Thymus (tissue), 11 donors: ENCODE data around the gene B4GALNT4. TPM values are rescaled to one million over a fixed set of nuclear protein-coding genes. Genes with fewer than 3 reads are reported as not detected.

ENCODE experiments used
- DNase-seq, 9 donors: peaks; one replicate each; pipeline ENCODE4 v3.0.0-alpha.2; 2013; ENCODE audit warnings: low spot score in 9 of 9, low read depth in 6 of 9, missing footprints in 1 of 9
- H3K27ac ChIP-seq, 2 donors: one replicate each; pipeline ENCODE4 v1.5.1; 2013; ENCODE audit warnings: control low read depth in 1 of 2, low read depth in 1 of 2, low read length in 1 of 2, mild to moderate bottlenecking in 1 of 2, moderate library complexity in 1 of 2
- H3K27me3 ChIP-seq, 2 donors: one replicate each; pipeline ENCODE4 v1.5.1; 2013; ENCODE audit warnings: low read length in 1 of 2; ENCODE audit not compliant: control insufficient read depth in 2 of 2, insufficient read depth in 1 of 2
- H3K36me3 ChIP-seq, 2 donors: one replicate each; pipeline ENCODE4 v1.5.1; 2013; ENCODE audit warnings: low read length in 1 of 2, mild to moderate bottlenecking in 1 of 2, moderate library complexity in 1 of 2; ENCODE audit not compliant: control insufficient read depth in 2 of 2, insufficient read depth in 2 of 2
- H3K4me1 ChIP-seq, 2 donors: one replicate each; pipeline ENCODE4 v1.5.1; 2013; ENCODE audit warnings: low read length in 2 of 2; ENCODE audit not compliant: control insufficient read depth in 2 of 2, insufficient read depth in 2 of 2
- H3K4me3 ChIP-seq, 2 donors: one replicate each; pipeline ENCODE4 v1.5.1; 2013; ENCODE audit warnings: low read length in 2 of 2, control low read depth in 1 of 2, mild to moderate bottlenecking in 1 of 2
- H3K9me3 ChIP-seq, 2 donors: one replicate each; pipeline ENCODE4 v1.5.1; 2013; ENCODE audit warnings: low read length in 1 of 2, mild to moderate bottlenecking in 1 of 2; ENCODE audit not compliant: control insufficient read depth in 2 of 2, insufficient read depth in 1 of 2
- WGBS: extraction: QIAGEN DNeasy Blood & Tissue Kit; methylation state at CpG from one replicate; pipeline ENCODE4 v1.1.7; 2013; 5-methylcytosine and 5-hydroxymethylcytosine counted together
- polyA plus RNA-seq: library from polyadenylated mRNA; stranded (reverse); fragments of 200-250 nt; gene quantifications from one replicate; pipeline ENCODE4 v1.2.3, GENCODE V29; 2013
- total RNA-seq: library from RNA; stranded (reverse); fragments of 120-200 nt; gene quantifications from one replicate; pipeline ENCODE4 v1.2.4, GENCODE V29; 2013
- donor health status: healthy.

B4GALNT4 gene
- total and polyA plus RNA-seq, 2 donors, result 3.5 to 6.1 TPM

DNA sequence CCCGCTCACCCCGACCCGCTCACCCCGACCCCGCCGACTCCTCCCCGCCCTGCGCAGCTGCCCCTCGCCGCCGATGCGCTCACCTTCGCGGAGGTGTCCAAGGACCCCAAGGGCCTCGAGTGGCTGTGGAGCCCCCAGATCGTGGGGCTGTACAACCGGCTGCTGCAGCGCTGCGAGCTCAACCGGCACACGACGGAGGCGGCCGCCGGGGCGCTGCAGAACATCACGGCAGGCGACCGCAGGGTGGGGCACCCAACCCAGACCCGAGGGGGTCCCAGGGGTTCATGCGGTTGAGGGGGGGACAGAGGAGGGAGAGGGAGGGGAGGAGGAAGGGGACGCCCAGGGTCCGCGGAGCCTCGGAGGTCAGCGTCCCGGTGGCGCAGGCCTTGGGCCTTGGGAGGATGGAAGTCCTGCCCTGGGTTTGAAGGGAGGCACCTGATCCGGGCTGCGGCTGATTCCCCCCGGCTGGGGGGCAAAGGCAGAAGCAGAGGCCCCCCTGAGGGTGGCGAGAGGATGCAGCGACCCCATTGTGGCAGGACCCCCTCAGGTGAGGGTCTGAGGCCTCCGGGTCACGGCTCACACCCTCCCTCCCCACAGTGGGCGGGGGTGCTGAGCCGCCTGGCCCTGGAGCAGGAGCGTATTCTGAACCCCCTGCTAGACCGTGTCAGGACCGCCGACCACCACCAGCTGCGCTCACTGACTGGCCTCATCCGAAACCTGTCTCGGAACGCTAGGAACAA is 33.9 kb downstream of the B4GALNT4 start:
- no peak for DNase-seq
- Histone ChIP-seq H3K36me3 (peaks cover 0 to 7% of the 10 kb centered on the region in 2 donors), H3K4me1 (peaks cover 3 to 13% of the 10 kb centered on the region in 2 donors), H3K9me3 (peaks cover 6 to 18% of the 10 kb centered on the region in 2 donors), H3K27ac (no peak overlapping the region), H3K27me3 (peaks cover 27 to 34% of the 10 kb centered on the region in 2 donors), H3K4me3 (no peak overlapping the region)
- 67% methylated on average over 55 of the region's 55 CpGs for WGBS

GRCh38 chr11:403761-404431 is 34.6 kb downstream of the B4GALNT4 start:
- Histone ChIP-seq H3K27ac (no peak overlapping the region), H3K9me3 (peaks cover 6 to 18% of the 10 kb centered on the region in 2 donors), H3K4me1 (peaks cover 3 to 13% of the 10 kb centered on the region in 2 donors), H3K4me3 (no peak overlapping the region), H3K27me3 (peaks cover 27 to 32% of the 10 kb centered on the region in 2 donors), H3K36me3 (peaks cover 0 to 7% of the 10 kb centered on the region in 2 donors)
- no peak for DNase-seq
- WGBS, result 97% methylated on average over 27 of the region's 27 CpGs

- Histone ChIP-seq H3K36me3 (peaks cover 0 to 9% of the 10 kb centered on the region in 2 donors), H3K27me3 (peaks cover 22 to 27% of the 10 kb centered on the region in 2 donors), H3K9me3 (peaks cover 2 to 15% of the 10 kb centered on the region in 2 donors), H3K27ac (no peak overlapping the region), H3K4me3 (no peak overlapping the region), H3K4me1 (peaks cover 3 to 13% of the 10 kb centered on the region in 2 donors)
- 97% methylated on average over 14 of the region's 14 CpGs for WGBS
- no peak for DNase-seq
Measured at GRCh38 chr11:404551-405264, 35.4 kb downstream of the B4GALNT4 start.

DNA sequence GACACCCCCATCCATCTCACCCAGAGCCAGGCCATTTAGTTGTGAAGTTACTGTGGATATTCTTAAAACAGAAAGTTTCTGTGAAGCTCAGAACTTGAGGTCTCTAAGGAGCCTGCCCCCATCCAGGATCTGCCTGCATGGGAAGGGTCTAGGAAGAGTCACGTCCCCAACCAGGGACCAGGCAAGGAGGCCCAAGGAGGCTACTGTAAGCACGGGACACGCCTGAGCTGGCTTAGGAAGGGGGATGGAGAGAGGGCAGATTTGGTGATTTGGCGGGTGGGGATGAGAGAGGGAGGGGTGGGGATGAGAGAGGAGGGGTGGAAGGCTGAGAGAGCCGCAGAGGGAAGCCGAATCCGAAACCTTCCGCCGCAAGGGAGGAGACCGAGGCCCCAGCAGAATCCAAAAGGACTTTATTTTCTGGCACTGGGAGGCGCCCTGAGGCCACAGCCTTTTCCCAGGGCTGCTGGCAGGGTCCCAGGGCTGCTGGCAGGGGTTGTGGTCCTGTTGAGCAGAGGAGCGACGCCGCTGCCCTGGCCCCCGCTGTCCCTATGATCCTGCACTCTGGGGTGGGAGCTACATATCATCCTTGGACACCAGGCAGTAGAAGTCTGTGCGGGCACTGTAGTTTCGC is 36.1 kb downstream of the B4GALNT4 start:
- Histone ChIP-seq H3K4me1 (peaks cover 3 to 13% of the 10 kb centered on the region in 2 donors), H3K4me3 (no peak overlapping the region), H3K27me3 (peaks cover 14 to 22% of the 10 kb centered on the region in 2 donors), H3K9me3 (peaks cover 0 to 8% of the 10 kb centered on the region in 2 donors), H3K27ac (no peak overlapping the region), H3K36me3 (peaks cover 0 to 13% of the 10 kb centered on the region in 2 donors)
- 88% methylated on average over 17 of the region's 17 CpGs for WGBS
- no peak for DNase-seq

DNA sequence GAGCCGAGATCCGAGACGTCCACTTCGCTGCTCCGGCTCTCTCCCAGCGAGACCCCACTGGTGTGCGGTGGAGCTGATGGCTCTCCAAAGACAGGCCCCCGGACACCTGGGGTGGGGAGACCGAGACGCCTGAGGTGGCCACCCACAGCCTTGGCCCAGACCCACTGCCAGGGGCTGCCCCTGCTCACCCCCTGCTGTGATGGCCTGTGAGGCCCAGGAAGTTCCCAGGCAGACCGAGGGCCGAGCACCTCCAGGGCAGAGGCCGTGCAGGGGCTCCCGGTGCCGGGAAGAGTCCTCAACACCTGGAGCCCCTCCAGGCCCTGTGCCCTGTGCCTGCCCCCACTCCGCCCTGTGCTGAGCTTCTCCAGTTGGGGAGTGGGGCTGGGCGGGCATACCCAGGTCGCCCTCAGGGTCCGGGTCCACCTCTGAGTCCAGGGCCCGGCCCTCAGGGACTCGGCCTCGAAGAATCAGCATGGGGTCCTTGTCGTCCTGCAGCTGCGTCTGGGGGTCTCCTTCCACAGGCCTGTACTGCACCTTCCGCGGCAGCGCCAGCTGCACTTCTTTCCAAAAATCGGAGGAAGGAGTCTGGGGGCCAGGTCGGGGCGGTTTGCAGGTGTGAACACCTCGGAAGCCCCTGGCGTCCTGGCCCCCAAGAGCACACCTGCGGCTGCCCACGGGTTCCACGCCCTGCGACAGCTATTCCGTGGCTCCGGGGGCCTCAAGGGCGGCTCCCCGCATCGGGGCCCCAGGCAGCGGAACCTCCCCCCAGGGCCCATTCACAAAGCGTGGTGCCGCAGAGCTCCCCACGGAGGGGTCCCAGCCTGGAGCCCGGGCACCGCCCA is 36.9 kb downstream of the B4GALNT4 start:
- WGBS, result 86% methylated on average over 47 of the region's 47 CpGs
- Histone ChIP-seq H3K4me1 (peaks cover 3 to 13% of the 10 kb centered on the region in 2 donors), H3K36me3 (peaks cover 0 to 13% of the 10 kb centered on the region in 2 donors), H3K27ac (peak overlapping the region; percentile 56 to 58), H3K27me3 (peaks cover 14 to 22% of the 10 kb centered on the region in 2 donors), H3K4me3 (peak overlapping the region; percentile 30 to 57), H3K9me3 (peaks cover 0 to 8% of the 10 kb centered on the region in 2 donors)
- DNase-seq, result no peak

DNA sequence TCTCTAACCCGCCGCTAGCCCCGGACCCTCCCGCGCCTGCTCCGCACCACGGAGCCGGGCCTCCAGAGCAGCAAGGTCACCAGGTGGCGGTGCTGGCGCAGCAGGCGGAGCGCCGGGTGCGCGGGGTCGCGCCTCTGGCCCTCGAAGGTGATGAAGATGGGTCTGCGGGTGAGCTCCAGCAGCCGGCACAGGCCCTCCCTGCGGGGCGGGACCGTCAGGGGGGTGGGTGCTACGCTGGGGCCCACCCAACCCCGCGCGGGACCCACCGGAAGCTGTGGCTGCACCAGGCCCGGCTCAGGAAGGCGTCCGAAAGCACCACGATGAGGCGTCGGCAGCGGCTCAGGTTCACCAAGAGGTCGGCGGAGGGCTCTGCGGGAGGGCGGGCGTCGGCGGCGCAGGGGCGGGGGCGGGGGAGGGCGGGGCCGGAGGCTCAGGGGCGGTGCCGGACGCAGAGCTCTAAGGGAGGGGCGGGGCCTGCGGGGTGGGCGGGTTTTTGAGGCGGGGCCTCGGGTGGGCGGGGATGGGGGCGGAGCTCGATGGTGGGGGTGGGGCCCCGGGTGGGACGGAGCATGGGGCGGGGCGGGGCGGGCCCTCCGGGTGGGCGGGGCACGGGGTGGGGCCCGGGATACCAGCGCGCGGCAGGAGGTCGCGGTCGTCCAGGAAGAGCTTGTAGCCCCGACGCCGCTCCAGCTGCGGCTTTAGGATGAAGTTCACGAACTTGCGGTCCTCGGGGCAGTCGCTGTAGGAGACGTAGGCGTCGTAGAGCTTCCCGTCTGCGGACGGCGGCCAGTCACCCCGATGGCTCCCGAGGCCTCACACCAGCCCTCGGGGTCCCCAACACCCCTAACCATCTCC is 37.7 kb downstream of the B4GALNT4 start:
- DNase-seq, result peak; percentile 54 to 93 (median 74)
- peaks cover 0 to 8% of the 10 kb centered on the region in 2 donors for H3K9me3 ChIP-seq
- H3K27me3 ChIP-seq, result peaks cover 14 to 22% of the 10 kb centered on the region in 2 donors
- peak overlapping the region; percentile 30 to 57 for H3K4me3 ChIP-seq
- peak overlapping the region; percentile 56 to 58 for H3K27ac ChIP-seq
- peaks cover 3 to 13% of the 10 kb centered on the region in 2 donors for H3K4me1 ChIP-seq
- peaks cover 0 to 13% of the 10 kb centered on the region in 2 donors for H3K36me3 ChIP-seq
- 6% methylated on average over 89 of the region's 91 CpGs for WGBS

DNA sequence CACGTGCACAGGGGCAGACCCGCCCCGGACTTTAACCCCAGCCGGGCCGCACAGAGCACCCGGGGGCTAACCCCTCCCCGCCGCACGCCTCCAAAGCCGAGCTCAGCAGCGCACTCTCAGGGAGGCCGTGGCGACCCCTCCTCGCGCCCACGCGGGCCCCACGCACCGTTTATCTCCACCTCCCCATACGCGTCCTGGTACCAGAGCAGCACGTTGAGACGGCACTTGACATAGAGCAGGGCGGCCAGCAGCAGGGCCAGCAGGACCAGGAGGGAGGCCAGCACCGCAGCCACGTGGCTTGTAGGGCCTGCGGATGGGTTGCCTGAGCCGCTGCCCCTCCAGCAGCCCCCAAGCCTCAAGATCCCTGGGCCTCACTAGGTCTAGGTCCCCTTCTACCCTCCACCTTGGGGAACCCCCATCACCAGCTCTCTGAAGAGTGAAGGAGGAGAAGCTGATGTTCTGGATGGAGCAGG is 38.4 kb downstream of the B4GALNT4 start:
- Histone ChIP-seq H3K36me3 (peaks cover 0 to 13% of the 10 kb centered on the region in 2 donors), H3K9me3 (peaks cover 0 to 8% of the 10 kb centered on the region in 2 donors), H3K4me3 (no peak overlapping the region), H3K27ac (peak overlapping the region; percentile 47 to 53), H3K4me1 (peaks cover 3 to 13% of the 10 kb centered on the region in 2 donors), H3K27me3 (peaks cover 14 to 22% of the 10 kb centered on the region in 2 donors)
- WGBS, result 84% methylated on average over 28 of the region's 28 CpGs
- no peak for DNase-seq
